Measurements from ENCODE around the gene DYNC2H1.

Gene DYNC2H1

GRCh38 chr11:103069367-103069766 lies 39.9 kb upstream of the DYNC2H1 start:
- Histone ChIP-seq H3K36me3 (ENCODE audit: control insufficient read depth in 2 of 2, insufficient read depth in 1 of 2, low read length in 2 of 2) (peaks cover 4 to 61% of the 10 kb centered on the region in 2 experiments), H3K4me3 (ENCODE audit: low read depth, low read length) (no peak overlapping the region), H3K27ac (ENCODE audit: extremely low read depth, low read depth, low read length) (no peak overlapping the region), H3K9me3 (ENCODE audit: control insufficient read depth, insufficient read depth, low read depth, low read length) (no peaks in the 10 kb centered on the region), H3K4me1 (ENCODE audit: control insufficient read depth, insufficient read depth, low read length) (no peaks in the 10 kb centered on the region)
- ChIA-PET CTCF (interaction anchor here (0.6 kb wide), 1 partner anchor 39 kb away, joined by 3 read pairs; no protein-coding TSS in a partner anchor), POLR2A (no interaction called here)
- no peak for TF ChIP-seq HOXC10 (CRISPR knock-in tag; IDR thresholded peaks at IDR 0.05)
- no peak for TF ChIP-seq PRDM2 (tag by site-specific recombination; IDR thresholded peaks at IDR 0.05; ENCODE audit: borderline replicate concordance)
- no peak for TF ChIP-seq REST (tag by site-specific recombination; IDR thresholded peaks at IDR 0.05)
- no peak for TF ChIP-seq PATZ1 (tag by site-specific recombination; IDR thresholded peaks at IDR 0.05)
- no peak for TF ChIP-seq BCL6B (tag by site-specific recombination; IDR thresholded peaks at IDR 0.05)

GRCh38 chr11:103070142-103070541 lies 39.1 kb upstream of the DYNC2H1 start:
- ChIA-PET CTCF (interaction anchor here (1.1 kb wide), 1 partner anchor 158 kb away, joined by 3 read pairs; no protein-coding TSS in a partner anchor), POLR2A (interaction anchor here (1.6 kb wide), 1 partner anchor 22 kb away, joined by 5 read pairs; the partner anchor contains the start of gene DCUN1D5)
- TF ChIP-seq ZNF280C (tag by site-specific recombination; IDR thresholded peaks at IDR 0.05) = no peak
- no peak for TF ChIP-seq ZFP37 (tag by site-specific recombination; IDR thresholded peaks at IDR 0.05)
- no peak for TF ChIP-seq ZNF23 (tag by site-specific recombination; IDR thresholded peaks at IDR 0.05; ENCODE audit: borderline replicate concordance)
- no peak for TF ChIP-seq ZNF221 (tag by site-specific recombination; IDR thresholded peaks at IDR 0.05; ENCODE audit: borderline replicate concordance)
- no peak for TF ChIP-seq ZNF146 (tag by site-specific recombination; IDR thresholded peaks at IDR 0.05)
- no peak for TF ChIP-seq ZNF621 (tag by site-specific recombination; IDR thresholded peaks at IDR 0.05)
- no peak for TF ChIP-seq MEIS1 (CRISPR knock-in tag; IDR thresholded peaks at IDR 0.05; ENCODE audit: borderline replicate concordance)
- no peaks in the 10 kb centered on the region for H3K9me3 ChIP-seq (ENCODE audit: control insufficient read depth, insufficient read depth, low read depth, low read length)
- H3K36me3 ChIP-seq (ENCODE audit: control insufficient read depth in 2 of 2, insufficient read depth in 1 of 2, low read length in 2 of 2) = peaks cover 4 to 59% of the 10 kb centered on the region in 2 experiments
- H3K4me3 ChIP-seq (ENCODE audit: low read depth, low read length) = no peak overlapping the region
- H3K27ac ChIP-seq (ENCODE audit: extremely low read depth, low read depth, low read length) = no peak overlapping the region
- no peaks in the 10 kb centered on the region for H3K4me1 ChIP-seq (ENCODE audit: control insufficient read depth, insufficient read depth, low read length)
